K562 (cell line): ENCODE results near the gene FDPS. TPM values are rescaled to one million over a fixed set of nuclear protein-coding genes. Genes with fewer than 3 reads are reported as not detected.

Experiments used
- C11orf30 ChIP-seq: fragments of 450-650 bp; IDR thresholded peaks from 2 replicates; pipeline ENCODE4 v1.6.1; 2016; ENCODE audit warnings: low read depth, mild to moderate bottlenecking
- CBFA2T3 ChIP-seq: fragments of 450-650 bp; IDR thresholded peaks from 2 replicates; pipeline ENCODE4 v1.6.1; 2017
- JUND ChIP-seq, 2 experiments: IDR thresholded peaks; 2 replicates in 1 of 2; 3 replicates in 1 of 2; pipeline ENCODE4 v1.6.1; 2011; ENCODE audit warnings: borderline replicate concordance in 2 of 2, low read depth in 2 of 2, low read length in 2 of 2, improper control_type of control experiment in 1 of 2, missing biosample characterization in 1 of 2, missing genetic modification characterization in 1 of 2, missing genetic modification reagents in 1 of 2
- KLF13 ChIP-seq: fragments of 450-650 bp; IDR thresholded peaks from 2 replicates; pipeline ENCODE4 v1.6.1; 2016; ENCODE audit warnings: missing genetic modification characterization, low read depth, mild to moderate bottlenecking, missing compliant biosample characterization, moderate library complexity, borderline replicate concordance
- MAFF ChIP-seq: IDR thresholded peaks from 2 replicates; pipeline ENCODE4 v1.6.1; 2012; ENCODE audit warnings: low read length, improper control_type of control experiment
- MCM3 ChIP-seq: fragments of 450-650 bp; IDR thresholded peaks from 2 replicates; pipeline ENCODE4 v1.6.1; 2016
- MYNN ChIP-seq, 2 experiments: sonication (generic); formaldehyde crosslinking in 1 of 2; IDR thresholded peaks; 2 replicates each; pipeline versions ENCODE4 v1.5.0 to v1.6.1; 2016 to 2020; ENCODE audit warnings: antibody characterized with exemption in 1 of 2, missing genetic modification reagents in 1 of 2
- NFIX ChIP-seq: fragments of 250-450 bp; sonication (Bioruptor Pico); IDR thresholded peaks from 2 replicates; pipeline ENCODE4 v1.4.0; 2020; ENCODE audit warnings: low read depth, mild to moderate bottlenecking, moderate library complexity
- PYGO2 ChIP-seq: fragments of 450-650 bp; IDR thresholded peaks from 2 replicates; pipeline ENCODE4 v1.6.1; 2016; ENCODE audit warnings: mild to moderate bottlenecking, missing genetic modification characterization, moderate library complexity, missing compliant biosample characterization
- RNF219 ChIP-seq: fragments of 250-450 bp; sonication (Bioruptor Pico); IDR thresholded peaks from 2 replicates; pipeline ENCODE4 v1.5.0; 2022; ENCODE audit warnings: mild to moderate bottlenecking
- polyA plus RNA-seq, 8 experiments: library from polyadenylated mRNA; depleted of rRNA in 4 of 8; stranded (reverse) in 5 of 8; unstranded in 3 of 8; fragments of >200 nt; fragmentation: Nextera tagmentation in 2 of 8; fragmentation: Illumina TruSeq in 1 of 8; extraction: Ambion mirVana in 2 of 8; extraction: Trizol in 1 of 8; gene quantifications; 2 replicates each; pipeline versions ENCODE4 v1.2.1 to v1.2.3, GENCODE V29; 2011 to 2014; ENCODE audit warnings: inconsistent platforms in 1 of 8, missing spikeins in 1 of 8
- total RNA-seq, 7 experiments: library from RNA; depleted of rRNA in 6 of 7; stranded (reverse); fragments of >200 nt in 6 of 7; fragmentation: Illumina TruSeq in 2 of 7; extraction: Trizol in 2 of 7; gene quantifications; 2 replicates each; pipeline versions ENCODE4 v1.2.1 to v1.2.3, GENCODE V29; 2011 to 2021; ENCODE audit warnings: low replicate concordance in 1 of 7
- TF ChIP-seq, protein P1 (sequence below): fragments of 200-800 bp; sonication (Bioruptor generic); IDR thresholded peaks from 2 replicates; pipeline ENCODE4 v1.6.1; 2017; ENCODE audit warnings: missing genetic modification characterization, missing compliant biosample characterization
- TF ChIP-seq, protein P2 (sequence below): fragments of 450-650 bp; IDR thresholded peaks from 2 replicates; pipeline ENCODE4 v1.6.1; 2017; ENCODE audit warnings: antibody characterized with exemption, mild to moderate bottlenecking
- TF ChIP-seq, protein P3 (sequence below): fragments of 450-650 bp; IDR thresholded peaks from one replicate; pipeline ENCODE4 v1.6.1; 2018; ENCODE audit warnings: mild to moderate bottlenecking, moderate library complexity; ENCODE audit not compliant: partially characterized antibody
- TF ChIP-seq, protein P4 (sequence below): fragments of 250-450 bp; sonication (Bioruptor Pico); IDR thresholded peaks from 2 replicates; pipeline ENCODE4 v1.5.0; 2021; ENCODE audit warnings: mild to moderate bottlenecking, moderate library complexity

Gene FDPS
- total and polyA plus RNA-seq, 9 of the 15 experiments (the other 6 are each of a cell fraction or from before 2014, with no cell fraction given): 247 to 884 (median 360) TPM

- TF ChIP-seq, protein P1, sequence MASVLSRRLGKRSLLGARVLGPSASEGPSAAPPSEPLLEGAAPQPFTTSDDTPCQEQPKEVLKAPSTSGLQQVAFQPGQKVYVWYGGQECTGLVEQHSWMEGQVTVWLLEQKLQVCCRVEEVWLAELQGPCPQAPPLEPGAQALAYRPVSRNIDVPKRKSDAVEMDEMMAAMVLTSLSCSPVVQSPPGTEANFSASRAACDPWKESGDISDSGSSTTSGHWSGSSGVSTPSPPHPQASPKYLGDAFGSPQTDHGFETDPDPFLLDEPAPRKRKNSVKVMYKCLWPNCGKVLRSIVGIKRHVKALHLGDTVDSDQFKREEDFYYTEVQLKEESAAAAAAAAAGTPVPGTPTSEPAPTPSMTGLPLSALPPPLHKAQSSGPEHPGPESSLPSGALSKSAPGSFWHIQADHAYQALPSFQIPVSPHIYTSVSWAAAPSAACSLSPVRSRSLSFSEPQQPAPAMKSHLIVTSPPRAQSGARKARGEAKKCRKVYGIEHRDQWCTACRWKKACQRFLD: no peak
- TF ChIP-seq, protein P2, sequence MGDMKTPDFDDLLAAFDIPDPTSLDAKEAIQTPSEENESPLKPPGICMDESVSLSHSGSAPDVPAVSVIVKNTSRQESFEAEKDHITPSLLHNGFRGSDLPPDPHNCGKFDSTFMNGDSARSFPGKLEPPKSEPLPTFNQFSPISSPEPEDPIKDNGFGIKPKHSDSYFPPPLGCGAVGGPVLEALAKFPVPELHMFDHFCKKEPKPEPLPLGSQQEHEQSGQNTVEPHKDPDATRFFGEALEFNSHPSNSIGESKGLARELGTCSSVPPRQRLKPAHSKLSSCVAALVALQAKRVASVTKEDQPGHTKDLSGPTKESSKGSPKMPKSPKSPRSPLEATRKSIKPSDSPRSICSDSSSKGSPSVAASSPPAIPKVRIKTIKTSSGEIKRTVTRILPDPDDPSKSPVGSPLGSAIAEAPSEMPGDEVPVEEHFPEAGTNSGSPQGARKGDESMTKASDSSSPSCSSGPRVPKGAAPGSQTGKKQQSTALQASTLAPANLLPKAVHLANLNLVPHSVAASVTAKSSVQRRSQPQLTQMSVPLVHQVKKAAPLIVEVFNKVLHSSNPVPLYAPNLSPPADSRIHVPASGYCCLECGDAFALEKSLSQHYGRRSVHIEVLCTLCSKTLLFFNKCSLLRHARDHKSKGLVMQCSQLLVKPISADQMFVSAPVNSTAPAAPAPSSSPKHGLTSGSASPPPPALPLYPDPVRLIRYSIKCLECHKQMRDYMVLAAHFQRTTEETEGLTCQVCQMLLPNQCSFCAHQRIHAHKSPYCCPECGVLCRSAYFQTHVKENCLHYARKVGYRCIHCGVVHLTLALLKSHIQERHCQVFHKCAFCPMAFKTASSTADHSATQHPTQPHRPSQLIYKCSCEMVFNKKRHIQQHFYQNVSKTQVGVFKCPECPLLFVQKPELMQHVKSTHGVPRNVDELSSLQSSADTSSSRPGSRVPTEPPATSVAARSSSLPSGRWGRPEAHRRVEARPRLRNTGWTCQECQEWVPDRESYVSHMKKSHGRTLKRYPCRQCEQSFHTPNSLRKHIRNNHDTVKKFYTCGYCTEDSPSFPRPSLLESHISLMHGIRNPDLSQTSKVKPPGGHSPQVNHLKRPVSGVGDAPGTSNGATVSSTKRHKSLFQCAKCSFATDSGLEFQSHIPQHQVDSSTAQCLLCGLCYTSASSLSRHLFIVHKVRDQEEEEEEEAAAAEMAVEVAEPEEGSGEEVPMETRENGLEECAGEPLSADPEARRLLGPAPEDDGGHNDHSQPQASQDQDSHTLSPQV: peak; percentile 62; the same call in 1 of the 2 replicates
- no peak for TF ChIP-seq RNF219 (CRISPR knock-in tag)
- no peak for TF ChIP-seq MCM3
- TF ChIP-seq C11orf30: no peak
- no peak for TF ChIP-seq NFIX
- TF ChIP-seq, protein P3, sequence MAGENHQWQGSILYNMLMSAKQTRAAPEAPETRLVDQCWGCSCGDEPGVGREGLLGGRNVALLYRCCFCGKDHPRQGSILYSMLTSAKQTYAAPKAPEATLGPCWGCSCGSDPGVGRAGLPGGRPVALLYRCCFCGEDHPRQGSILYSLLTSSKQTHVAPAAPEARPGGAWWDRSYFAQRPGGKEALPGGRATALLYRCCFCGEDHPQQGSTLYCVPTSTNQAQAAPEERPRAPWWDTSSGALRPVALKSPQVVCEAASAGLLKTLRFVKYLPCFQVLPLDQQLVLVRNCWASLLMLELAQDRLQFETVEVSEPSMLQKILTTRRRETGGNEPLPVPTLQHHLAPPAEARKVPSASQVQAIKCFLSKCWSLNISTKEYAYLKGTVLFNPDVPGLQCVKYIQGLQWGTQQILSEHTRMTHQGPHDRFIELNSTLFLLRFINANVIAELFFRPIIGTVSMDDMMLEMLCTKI: no peak
- no peak for TF ChIP-seq JUND (IDR thresholded peaks at IDR 0.05; ENCODE audit: borderline replicate concordance, low read depth, low read length)
- TF ChIP-seq JUND (tag; IDR thresholded peaks at IDR 0.05; ENCODE audit: borderline replicate concordance, low read depth, low read length): no peak
- no peak for TF ChIP-seq PYGO2 (tag)
- TF ChIP-seq, protein P4, sequence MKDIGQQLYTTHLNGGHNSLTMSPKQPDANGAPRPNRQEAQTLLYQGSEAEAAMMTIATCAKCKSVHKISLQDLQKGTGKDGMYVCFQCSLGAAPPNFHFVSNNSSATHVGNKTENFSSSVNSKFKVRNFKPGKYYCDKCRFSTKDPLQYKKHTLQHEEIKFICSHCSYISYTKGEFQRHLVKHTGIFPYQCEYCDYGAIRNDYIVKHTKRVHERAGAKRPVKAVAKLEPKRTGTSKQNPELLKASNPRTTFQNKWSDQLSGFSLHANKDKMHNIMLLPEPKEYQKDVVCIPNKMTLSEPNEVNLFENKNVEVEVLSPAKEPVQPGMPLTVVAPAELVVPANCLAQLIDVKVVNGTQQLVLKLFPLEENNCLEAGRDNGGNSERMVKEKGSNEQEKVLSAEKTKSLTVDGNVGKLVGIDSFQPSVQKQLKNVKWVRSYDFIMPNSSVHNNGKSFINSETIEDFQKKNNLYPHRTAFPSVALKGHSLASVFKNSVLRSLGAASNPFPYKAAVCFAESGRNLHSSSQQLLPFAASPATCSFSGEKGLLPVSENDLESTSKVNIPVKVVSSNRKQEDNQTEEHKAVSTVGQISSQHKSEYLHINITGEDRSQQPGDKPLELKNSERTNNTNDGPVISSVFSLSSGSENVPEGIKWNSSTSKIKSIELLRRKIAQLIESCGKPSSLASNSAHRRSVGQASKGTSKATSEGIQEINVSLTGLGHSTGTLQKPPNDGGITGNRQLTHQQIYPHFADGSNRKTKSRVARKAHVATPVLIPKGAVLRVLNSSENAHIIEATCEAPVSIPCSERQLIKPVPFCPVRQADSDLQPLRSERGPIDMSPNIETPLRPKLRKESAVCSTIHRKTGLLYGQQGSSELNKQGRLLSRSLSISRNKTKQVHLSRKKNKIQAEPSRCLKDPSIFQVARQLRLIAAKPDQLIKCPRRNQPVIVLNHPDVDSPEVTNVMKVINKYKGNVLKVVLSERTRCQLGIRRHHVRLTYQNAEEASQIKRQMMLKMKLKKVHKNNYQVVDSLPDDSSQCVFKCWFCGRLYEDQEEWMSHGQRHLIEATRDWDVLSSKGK (CRISPR knock-in tag): no peak
- TF ChIP-seq MAFF: no peak
- peak; percentile 82 for TF ChIP-seq CBFA2T3
- TF ChIP-seq MYNN (IDR thresholded peaks at IDR 0.05): peak; percentile 62; the same call in 1 of the 2 replicates
- TF ChIP-seq MYNN (CRISPR knock-in tag; IDR thresholded peaks at IDR 0.05): no peak
- no peak for TF ChIP-seq KLF13 (tag)
Measured at GRCh38 chr1:155301342-155301841, 7.3 kb upstream of the FDPS start, which contains the start of gene PKLR (continued).
